ENCODE data around the gene NANS.

DNA sequence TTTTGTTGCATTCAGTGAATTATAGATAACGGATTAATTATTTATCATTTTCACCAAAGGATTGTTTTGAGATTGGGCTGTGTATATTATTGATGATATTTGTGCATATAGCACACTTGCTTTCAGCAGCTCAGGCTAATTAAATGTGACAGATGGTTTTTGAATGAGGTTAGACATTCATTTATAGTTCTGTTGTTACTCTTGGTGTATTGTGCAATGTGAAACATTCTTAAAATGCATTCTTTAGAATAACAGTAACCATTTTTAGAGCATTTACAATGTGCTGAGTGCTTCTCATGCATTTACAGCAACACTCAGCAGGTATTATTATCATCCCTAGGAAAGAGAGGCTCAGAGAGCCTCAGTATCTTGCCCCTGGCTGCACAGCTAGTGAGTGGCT lies 23.8 kb downstream of the NANS start:
- TF ChIP-seq CTCF (IDR thresholded peaks at IDR 0.05) = no peak
- no peak for TF ChIP-seq POLR2AphosphoS5 (IDR thresholded peaks at IDR 0.05)
- no peak for TF ChIP-seq POLR2A (IDR thresholded peaks at IDR 0.05)
